GM10847 (cell line): ENCODE results near the gene ESRRG.

ENCODE experiments used
- POLR2A ChIP-seq: IDR thresholded peaks from 2 replicates; pipeline ENCODE4 v1.6.1; 2011; ENCODE audit not compliant: insufficient read length; ENCODE audit errors: extremely low read depth

The ESRRG gene

GRCh38 chr1:216723274-216723780, at the start of gene ESRRG:
ESRRG (minus strand) TSS chr1:216723429; CDS start chr1:216723299, 130 bp downstream.
- no peak for TF ChIP-seq POLR2A

GRCh38 chr1:216771922-216772321, 48.7 kb upstream of the ESRRG start:
- no peak for TF ChIP-seq POLR2A

GRCh38 chr1:216766633-216767327, 43.6 kb upstream of the ESRRG start:
- no peak for TF ChIP-seq POLR2A

GRCh38 chr1:216765346-216766300, 42.4 kb upstream of the ESRRG start:
- no peak for TF ChIP-seq POLR2A

- no peak for TF ChIP-seq POLR2A
These were observed 34.9 kb upstream of the ESRRG start for GRCh38 chr1:216758161-216758560.

- TF ChIP-seq POLR2A, result no peak
These were observed 33.9 kb upstream of the ESRRG start for GRCh38 chr1:216757110-216757509.

- TF ChIP-seq POLR2A, result no peak
These were observed 27.7 kb upstream of the ESRRG start for GRCh38 chr1:216750961-216751360.

- no peak for TF ChIP-seq POLR2A
These were observed 26.9 kb upstream of the ESRRG start for GRCh38 chr1:216750031-216750627.

- no peak for TF ChIP-seq POLR2A
These were observed 26.0 kb upstream of the ESRRG start for GRCh38 chr1:216749232-216749631.

- TF ChIP-seq POLR2A, result no peak
These were observed 19.4 kb upstream of the ESRRG start for GRCh38 chr1:216742625-216743024.

GRCh38 chr1:216740331-216740730, 17.1 kb upstream of the ESRRG start:
- no peak for TF ChIP-seq POLR2A

- TF ChIP-seq POLR2A, result no peak
These were observed 16.6 kb upstream of the ESRRG start for GRCh38 chr1:216739793-216740192.

GRCh38 chr1:216732121-216732520, 8.9 kb upstream of the ESRRG start:
- no peak for TF ChIP-seq POLR2A

- TF ChIP-seq POLR2A, result no peak
These were observed 8.3 kb upstream of the ESRRG start for GRCh38 chr1:216731562-216731961.

GRCh38 chr1:216726435-216726834, 3.2 kb upstream of the ESRRG start:
- no peak for TF ChIP-seq POLR2A
